Heart right ventricle (tissue), 16 donors: ENCODE results near the gene ADAMTS17. TPM values are rescaled to one million over a fixed set of nuclear protein-coding genes. Genes with fewer than 3 reads are reported as not detected.

ENCODE experiments used
- ATAC-seq, 8 donors: fragments of 200-7000 bp; cut with Tn5 transposase; one replicate each; pipeline ENCODE4 v1.9.1; 2020; ENCODE audit warnings: mild to moderate bottlenecking in 8 of 8, moderate library complexity in 8 of 8, moderate number of reproducible peaks in 1 of 8
- DNase-seq, 2 donors: peaks; one replicate each; pipeline ENCODE4 v3.0.0-alpha.2; 2020
- H3K27ac ChIP-seq, 10 donors: fragments of 200-600 bp; sonication (generic) in 2 of 10; one replicate each; pipeline versions ENCODE4 v1.5.0 to v1.8.0; 2020 to 2022; ENCODE audit warnings: mild to moderate bottlenecking in 3 of 10
- H3K27me3 ChIP-seq, 7 donors: fragments of 200-600 bp; one replicate each; pipeline ENCODE4 v1.8.0; 2021 to 2022; ENCODE audit warnings: mild to moderate bottlenecking in 2 of 7
- H3K36me3 ChIP-seq, 9 donors: fragments of 200-600 bp; sonication (generic) in 1 of 9; one replicate each; pipeline versions ENCODE4 v1.5.0 to v1.8.0; 2020 to 2022; ENCODE audit warnings: mild to moderate bottlenecking in 2 of 9
- H3K4me1 ChIP-seq, 9 donors: fragments of 200-600 bp; sonication (generic) in 1 of 9; one replicate each; pipeline versions ENCODE4 v1.5.0 to v1.8.0; 2020 to 2022; ENCODE audit warnings: mild to moderate bottlenecking in 4 of 9
- H3K4me3 ChIP-seq, 10 donors: fragments of 200-600 bp; sonication (generic) in 2 of 10; one replicate each; pipeline versions ENCODE4 v1.5.0 to v1.8.0; 2020 to 2022; ENCODE audit warnings: mild to moderate bottlenecking in 7 of 10, moderate library complexity in 2 of 10
- H3K9me3 ChIP-seq, 11 donors: fragments of 200-600 bp in 10 of 11; sonication (generic) in 2 of 11; one replicate each; pipeline versions ENCODE4 v1.5.0 to v1.8.0; 2013 to 2022; ENCODE audit warnings: mild to moderate bottlenecking in 2 of 11, control low read depth in 1 of 11, moderate library complexity in 1 of 11
- CTCF ChIP-seq, 9 donors: fragments of 200-600 bp; sonication (generic) in 2 of 9; IDR thresholded peaks; one replicate each; pipeline versions ENCODE4 v1.5.0 to v1.8.0; 2021 to 2022; ENCODE audit warnings: antibody characterized with exemption in 9 of 9, mild to moderate bottlenecking in 5 of 9, moderate library complexity in 1 of 9
- WGBS, 2 donors: extraction: QIAGEN DNeasy Blood & Tissue Kit; methylation state at CpG; one replicate each; pipeline ENCODE4 v1.1.7; 2013; ENCODE audit warnings: inconsistent platforms in 1 of 2; 5-methylcytosine and 5-hydroxymethylcytosine counted together
- intact Hi-C, 10 donors: fragments of 100-400 bp; cut with DNase I; formaldehyde crosslinking; loops; one replicate each; pipeline versions ENCODE4 v1.11.1 to v1.14.2; 2022
- polyA plus RNA-seq, 2 donors: library from polyadenylated mRNA; stranded (reverse); fragments of 200-250 nt; gene quantifications; one replicate each; pipeline ENCODE4 v1.2.3, GENCODE V29; 2013
- total RNA-seq, 10 donors: library from RNA; stranded (reverse); fragmentation: NEBNext Ultra II Directional in 3 of 10; extraction: Animal tissue kit (Norgen Biotek cat#: 25700) in 3 of 10; gene quantifications; one replicate each; pipeline versions ENCODE4 v1.2.1 to v1.2.4, GENCODE V29; 2021 to 2023
- donor health status: Arrhythmogenic right ventricular cardiomyopathy.
- donor health status: ischemic (EF 13 %, LVEDD 7.1; RV severe dilation, severe dysfunction).
- donor health status: healthy with polysubstance abuse.
- donor health status: DM: no; HTN: yes; CAD: no.
- donor health status: DM: no; HTN: no; CAD: no.
- donor health status: ischemic (EF 25% LVEDD 6.9; RV normal size, moderate dysfunction).
- donor health status: ischemic (EF 25% LVEDD 5.7; RV mildly dilated, moderate dysfunction).
- donor health status: healthy.
- donor health status: DM: yes; HTN: yes; CAD: no.
- donor health status: Ischemic cardiomyopathy.
- donor health status: ischemic (EF 35%, LVEDD 5.7; RV mildly dilated, moderate dysfunction).
- donor health status: nonischemic (EF 11% LVEDD 7.7; RV severe dilation, severe dysfunction).
- donor health status: DM: yes; HTN: yes; CAD: no.
- donor health status: PGD.
- donor health status: ischemic (EF 29% LVEDD 5.4; RV normal size, mild dysfunction).
- donor health status: nonischemic (EF 23%, LVEDD 6.1; RV moderate dilation, normal function).

The ADAMTS17 gene
- total and polyA plus RNA-seq, 12 donors = 0.47 to 5.0 (median 1.2) TPM

DNA sequence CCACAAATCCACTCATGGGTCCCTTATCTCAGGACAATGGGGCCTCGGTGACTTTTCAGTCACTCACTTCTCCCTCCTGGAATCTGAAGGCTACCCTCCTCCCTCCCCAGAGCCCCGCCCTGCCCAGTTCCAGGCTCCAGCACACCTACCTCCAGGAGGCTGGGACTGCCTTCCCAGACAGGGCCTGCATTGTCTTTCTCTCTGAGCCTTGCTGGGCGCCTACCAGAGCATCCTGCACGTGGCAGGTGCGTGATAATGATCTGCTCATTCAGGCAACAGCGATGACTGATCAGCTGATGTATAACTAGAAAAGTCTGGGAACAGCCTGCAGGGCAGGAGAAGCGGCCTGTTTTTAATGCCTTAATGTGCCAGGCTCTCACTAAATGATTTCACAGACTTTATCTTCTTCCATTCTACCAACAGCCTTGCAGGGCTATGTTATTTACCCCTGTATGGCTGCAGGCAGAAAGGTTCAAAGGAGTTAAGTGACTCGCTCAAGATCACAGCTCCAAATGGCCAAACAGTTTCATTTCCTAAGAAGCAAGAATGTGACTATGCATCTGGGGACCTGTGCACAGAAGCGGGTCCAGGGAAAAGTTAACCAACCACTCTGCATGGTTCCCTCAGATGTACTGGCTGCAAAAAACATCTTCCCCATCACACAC, 6.3 kb downstream of the ADAMTS17 start:
- peaks cover 0 to 30% (median 11%) of the 10 kb centered on the region in 7 donors for H3K27me3 ChIP-seq
- intact Hi-C loops = loop anchor here in 9 of 10 donors (5.0 to 10.0 kb wide), 7 partner anchors 121 to 411 kb away; no protein-coding TSS in a partner anchor

GRCh38 chr15:100334905-100335304, 6.9 kb downstream of the ADAMTS17 start:
- no peak overlapping the region for H3K27ac ChIP-seq
- intact Hi-C loops = loop anchor here in 9 of 10 donors (5.0 to 10.0 kb wide), 7 partner anchors 120 to 410 kb away; no protein-coding TSS in a partner anchor
- H3K36me3 ChIP-seq = no peaks in the 10 kb centered on the region
- WGBS, 2 donors = 75 to 77% methylated on average over 11 of the region's 11 CpGs
- ATAC-seq (peak in 1 of 8 donors; percentile 22), DNase-seq (no peak)
- H3K27me3 ChIP-seq = peaks cover 0 to 25% (median 5%) of the 10 kb centered on the region in 7 donors
- no peak for TF ChIP-seq CTCF (IDR thresholded peaks at IDR 0.05)
- H3K4me3 ChIP-seq = no peak overlapping the region
- H3K4me1 ChIP-seq = peaks cover 0 to 3% (median 0%) of the 10 kb centered on the region in 9 donors
- H3K9me3 ChIP-seq = no peaks in the 10 kb centered on the region

More for the DNA sequence above, 6.3 kb downstream of the ADAMTS17 start:
- Histone ChIP-seq H3K27ac (no peak overlapping the region), H3K36me3 (no peaks in the 10 kb centered on the region), H3K4me1 (peaks cover 0 to 4% (median 0%) of the 10 kb centered on the region in 9 donors), H3K9me3 (no peaks in the 10 kb centered on the region), H3K4me3 (no peak overlapping the region)
- no peak for TF ChIP-seq CTCF (IDR thresholded peaks at IDR 0.05)
- WGBS, 2 donors = 81 to 85% methylated on average over 9 of the region's 9 CpGs
- DNase-seq (no peak), ATAC-seq (peak in 1 of 8 donors; percentile 16)

DNA sequence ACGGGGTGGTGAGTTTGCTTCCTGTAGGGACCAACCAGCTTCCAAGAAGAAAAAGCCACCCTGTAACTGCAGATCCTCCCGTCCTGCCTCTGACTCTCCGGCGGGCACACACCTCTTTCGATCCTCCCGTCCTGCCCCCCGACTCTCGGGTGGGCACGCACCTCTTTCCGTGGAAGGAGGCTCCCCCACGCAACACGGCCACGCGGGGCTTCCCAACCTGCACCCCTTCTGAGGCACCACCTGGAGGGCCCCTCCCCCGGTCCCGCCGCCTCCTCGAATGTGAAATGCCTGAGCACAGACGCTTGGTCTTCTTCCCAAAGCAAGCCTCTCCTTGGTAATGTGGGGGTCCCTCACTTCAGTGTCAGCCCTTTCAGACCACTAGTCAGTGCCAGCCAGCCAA, 7.3 kb downstream of the ADAMTS17 start:
- Histone ChIP-seq H3K9me3 (no peaks in the 10 kb centered on the region), H3K27ac (no peak overlapping the region), H3K27me3 (peaks cover 0 to 22% (median 3%) of the 10 kb centered on the region in 7 donors), H3K4me1 (peaks cover 0 to 3% (median 0%) of the 10 kb centered on the region in 9 donors), H3K36me3 (no peaks in the 10 kb centered on the region), H3K4me3 (no peak overlapping the region)
- WGBS, 2 donors = 89 to 91% methylated on average over 19 of the region's 19 CpGs
- TF ChIP-seq CTCF (IDR thresholded peaks at IDR 0.05) = no peak
- DNase-seq (no peak), ATAC-seq (no peak)
- intact Hi-C loops = loop anchor here in 6 of 10 donors (10.0 kb wide), 5 partner anchors 120 to 410 kb away; no protein-coding TSS in a partner anchor

DNA sequence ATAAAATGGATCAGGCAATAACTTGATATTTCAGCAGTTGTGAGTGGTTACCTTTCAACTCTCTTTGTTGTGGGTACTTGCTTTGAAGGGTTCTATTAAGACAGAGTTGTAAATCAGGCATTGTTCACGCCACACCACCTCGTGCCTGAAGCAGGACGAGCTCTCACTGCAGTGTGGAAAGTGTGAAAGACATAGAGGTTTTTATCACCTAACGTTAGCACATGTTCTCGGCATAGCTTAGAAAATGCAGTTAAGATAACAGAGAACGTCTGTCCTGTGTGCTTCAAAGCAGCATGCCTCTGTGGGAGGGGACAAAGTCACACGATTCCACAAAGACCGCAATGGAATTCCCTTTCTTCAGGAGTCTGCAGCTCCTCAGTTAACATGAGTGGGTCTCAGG, 7.8 kb downstream of the ADAMTS17 start:
- no peak for TF ChIP-seq CTCF (IDR thresholded peaks at IDR 0.05)
- intact Hi-C loops = loop anchor here in 6 of 10 donors (10.0 kb wide), 5 partner anchors 119 to 409 kb away; no protein-coding TSS in a partner anchor
- no peak for DNase-seq
- Histone ChIP-seq H3K4me1 (peaks cover 0 to 3% (median 0%) of the 10 kb centered on the region in 9 donors), H3K27me3 (peaks cover 0 to 22% (median 3%) of the 10 kb centered on the region in 7 donors), H3K4me3 (no peak overlapping the region), H3K36me3 (no peaks in the 10 kb centered on the region), H3K27ac (no peak overlapping the region), H3K9me3 (no peaks in the 10 kb centered on the region)
- WGBS, 2 donors = 34 to 43% methylated on average over 8 of the region's 8 CpGs
- ATAC-seq = no peak
